Mesothelial cell of epicardium (in vitro differentiated cells): ENCODE results near the gene KRTAP4-1. TPM values are rescaled to one million over a fixed set of nuclear protein-coding genes. Genes with fewer than 3 reads are reported as not detected.
A peak's percentile ranks its signal among the peaks of the same experiment; 100 is the strongest.

Experiments used
- DNase-seq, 2 experiments: peaks; one replicate each; pipeline ENCODE4 v3.0.0; 2021; ENCODE audit warnings: low spot score in 2 of 2; ENCODE audit not compliant: unreplicated experiment in 2 of 2
- H3K27ac Mint-ChIP-seq: 2 replicates; pipeline ENCODE4 v1.8.0; 2021; ENCODE audit warnings: mixed read lengths
- H3K27me3 Mint-ChIP-seq: 2 replicates; pipeline ENCODE4 v1.8.0; 2021; ENCODE audit warnings: low read depth, mixed read lengths
- H3K36me3 Mint-ChIP-seq: 2 replicates; pipeline ENCODE4 v1.8.0; 2021; ENCODE audit warnings: mixed read lengths
- H3K4me1 Mint-ChIP-seq: 2 replicates; pipeline ENCODE4 v1.8.0; 2021; ENCODE audit warnings: mixed read lengths
- H3K4me3 Mint-ChIP-seq: 2 replicates; pipeline ENCODE4 v1.8.0; 2021; ENCODE audit warnings: mild to moderate bottlenecking, moderate library complexity, mixed read lengths
- H3K9me3 Mint-ChIP-seq: 2 replicates; pipeline ENCODE4 v1.8.0; 2021; ENCODE audit warnings: mixed read lengths
- CTCF ChIP-seq: fragments of 200-600 bp; sonication (generic); IDR thresholded peaks from one replicate; pipeline ENCODE4 v1.5.0; 2021; ENCODE audit warnings: antibody characterized with exemption; ENCODE audit not compliant: unreplicated experiment
- total RNA-seq: library from RNA; stranded (reverse); gene quantifications from 3 replicates; pipeline ENCODE4 v1.2.1, GENCODE V29; 2021

KRTAP4-1 gene
- total RNA-seq, 1 donor from 2014 or later: not detected

- peak overlapping the region; percentile 17 for H3K27ac Mint-ChIP-seq
- DNase-seq: no peak
- H3K4me1 Mint-ChIP-seq: peaks cover 2% of the 10 kb centered on the region
- peaks cover 14% of the 10 kb centered on the region for H3K27me3 Mint-ChIP-seq
- H3K4me3 Mint-ChIP-seq: no peak overlapping the region
- no peak for TF ChIP-seq CTCF
- peaks cover 7% of the 10 kb centered on the region for H3K36me3 Mint-ChIP-seq
- peaks cover 23% of the 10 kb centered on the region for H3K9me3 Mint-ChIP-seq
These were observed 39.1 kb upstream of the KRTAP4-1 start for GRCh38 chr17:41223821-41224220.

- Mint-ChIP-seq H3K36me3 (peaks cover 6% of the 10 kb centered on the region), H3K4me1 (no peaks in the 10 kb centered on the region), H3K4me3 (no peak overlapping the region), H3K27me3 (peaks cover 3% of the 10 kb centered on the region), H3K27ac (no peak overlapping the region), H3K9me3 (peaks cover 11% of the 10 kb centered on the region)
- TF ChIP-seq CTCF: no peak
- no peak for DNase-seq
These were observed 31.0 kb upstream of the KRTAP4-1 start for GRCh38 chr17:41215681-41216080.

- DNase-seq: no peak
- TF ChIP-seq CTCF: no peak
- Mint-ChIP-seq H3K36me3 (no peaks in the 10 kb centered on the region), H3K27me3 (no peaks in the 10 kb centered on the region), H3K27ac (no peak overlapping the region), H3K4me1 (no peaks in the 10 kb centered on the region), H3K9me3 (peaks cover 19% of the 10 kb centered on the region), H3K4me3 (no peak overlapping the region)
These were observed 27.9 kb upstream of the KRTAP4-1 start for GRCh38 chr17:41212524-41213169.

GRCh38 chr17:41211845-41212466, 27.2 kb upstream of the KRTAP4-1 start:
- TF ChIP-seq CTCF: no peak
- H3K4me1 Mint-ChIP-seq: no peaks in the 10 kb centered on the region
- H3K9me3 Mint-ChIP-seq: peaks cover 23% of the 10 kb centered on the region
- H3K27me3 Mint-ChIP-seq: no peaks in the 10 kb centered on the region
- H3K36me3 Mint-ChIP-seq: no peaks in the 10 kb centered on the region
- DNase-seq: no peak
- no peak overlapping the region for H3K27ac Mint-ChIP-seq
- H3K4me3 Mint-ChIP-seq: no peak overlapping the region

- Mint-ChIP-seq H3K27me3 (peaks cover 2% of the 10 kb centered on the region), H3K4me3 (no peak overlapping the region), H3K4me1 (no peaks in the 10 kb centered on the region), H3K9me3 (peaks cover 11% of the 10 kb centered on the region), H3K36me3 (peaks cover 4% of the 10 kb centered on the region), H3K27ac (no peak overlapping the region)
- TF ChIP-seq CTCF: no peak
- DNase-seq: no peak
These were observed 14.8 kb upstream of the KRTAP4-1 start for GRCh38 chr17:41199421-41200078.
